Ovary (tissue), 9 donors: Measurements from ENCODE around the gene HIVEP3. TPM values are rescaled to one million over a fixed set of nuclear protein-coding genes. Genes with fewer than 3 reads are reported as not detected.
"Not testable (repeated sequence)": the region's sequence is repeated elsewhere in the genome, so short reads cannot be mapped to it uniquely, and the experiment has no call there.

Experiments
- DNase-seq, 5 donors: peaks; one replicate each; pipeline ENCODE4 v3.0.0-alpha.2; 2019 to 2020
- H3K27ac ChIP-seq, 2 donors: fragments of 200-600 bp; one replicate each; pipeline versions ENCODE4 v1.5.1 to v1.8.0; 2019 to 2022
- H3K27me3 ChIP-seq: fragments of 200-600 bp; one replicate; pipeline ENCODE4 v1.8.0; 2022
- H3K36me3 ChIP-seq: fragments of 200-600 bp; sonication (generic); one replicate; pipeline ENCODE4 v1.5.1; 2019
- H3K4me1 ChIP-seq: one replicate; pipeline ENCODE4 v1.8.1; 2013; ENCODE audit warnings: mild to moderate bottlenecking, moderate library complexity; ENCODE audit not compliant: insufficient read depth
- H3K4me3 ChIP-seq: fragments of 200-600 bp; sonication (generic); one replicate; pipeline ENCODE4 v1.5.1; 2017
- H3K9me3 ChIP-seq, 2 donors: fragments of 200-600 bp in 1 of 2; sonication (generic) in 1 of 2; one replicate each; pipeline versions ENCODE4 v1.5.1 to v1.8.1; 2013 to 2019; ENCODE audit warnings: mild to moderate bottlenecking in 1 of 2, moderate library complexity in 1 of 2
- EP300 ChIP-seq: sonication (generic); formaldehyde crosslinking; IDR thresholded peaks from one replicate; pipeline ENCODE4 v1.6.1; 2017; ENCODE audit warnings: antibody characterized with exemption
- POLR2A ChIP-seq: fragments of 450-650 bp; IDR thresholded peaks from one replicate; pipeline ENCODE4 v1.6.1; 2017; ENCODE audit warnings: antibody characterized with exemption, mild to moderate bottlenecking, moderate library complexity
- WGBS, 3 donors: extraction: QIAGEN DNeasy Blood & Tissue Kit in 1 of 3; methylation state at CpG; one replicate each; pipeline versions ENCODE4 v1.1.5 to v1.1.7; 2013 to 2017; 5-methylcytosine and 5-hydroxymethylcytosine counted together
- intact Hi-C, 4 donors: fragments of 100-400 bp; cut with DNase I; formaldehyde crosslinking; loops; one replicate each; pipeline versions ENCODE4 v1.11.0 to v1.15.1; 2022 to 2023
- polyA plus RNA-seq, 2 donors: library from polyadenylated mRNA; stranded (reverse); fragments of 200-250 nt in 1 of 2; fragments of 350-450 nt in 1 of 2; fragmentation: Illumina TruSeq in 1 of 2; extraction: RNeasy Lipid Tissue Mini Kit (QIAGEN cat#74804) in 1 of 2; gene quantifications; one replicate each; pipeline ENCODE4 v1.2.3, GENCODE V29; 2013 to 2014
- total RNA-seq, 7 donors: library from RNA; depleted of rRNA in 2 of 7; stranded (reverse); fragments of >200 nt in 2 of 7; fragmentation: NEBNext Ultra II Directional in 3 of 7; extraction: Animal tissue kit (Norgen Biotek cat#: 25700) in 3 of 7; gene quantifications; one replicate each; pipeline versions ENCODE4 v1.1.0 to v1.2.4, GENCODE V29; 2016 to 2023
- TF ChIP-seq, protein P1 (sequence below), 3 donors: fragments of 450-650 bp in 2 of 3; fragments of 200-600 bp in 1 of 3; IDR thresholded peaks; one replicate each; pipeline versions ENCODE4 v1.5.1 to v1.8.0; 2016 to 2022; ENCODE audit warnings: antibody characterized with exemption in 3 of 3, mild to moderate bottlenecking in 1 of 3
- donor health status: DM: no; HTN: no; CAD: no; lungs with moderate emphysema.
- donor health status: DM: no; HTN: no; CAD: no.
- donor health status: Bipolar disorder and iron deficiency.
- donor health status: DM: yes; HTN: yes; CAD: no.
- donor health status: DM: no; HTN: no; CAD: no.
- donor health status: DM: yes; HTN: yes; CAD: no.

The HIVEP3 gene
- total and polyA plus RNA-seq, 9 donors: 3.0 to 7.5 (median 5.2) TPM

DNA sequence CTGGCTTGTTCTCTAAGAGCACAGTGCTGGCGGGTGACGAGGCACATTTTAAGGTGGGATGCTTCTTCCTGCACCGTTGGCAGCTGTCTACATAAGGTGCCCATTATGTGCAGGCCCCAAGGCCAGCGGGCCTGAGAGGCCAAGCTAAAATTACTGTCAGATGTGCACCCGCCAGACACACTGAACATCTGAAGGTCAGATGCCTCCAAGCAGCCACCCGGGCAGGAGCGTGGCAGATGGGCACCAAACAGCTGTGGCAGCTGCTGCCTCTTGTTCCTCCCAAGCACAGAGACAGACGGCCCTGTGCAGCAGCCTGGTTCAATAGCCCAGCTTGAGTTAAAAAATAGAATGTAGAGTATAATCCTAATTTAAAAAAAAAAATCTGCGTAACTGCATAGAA is 222.3 kb downstream of the HIVEP3 start:
- Histone ChIP-seq H3K9me3 (no peaks in the 10 kb centered on the region), H3K4me3 (no peak overlapping the region), H3K4me1 (no peaks in the 10 kb centered on the region), H3K27ac (no peak overlapping the region), H3K27me3 (no peaks in the 10 kb centered on the region), H3K36me3 (no peaks in the 10 kb centered on the region)
- WGBS, 3 donors: 86 to 90% (median 89%) methylated on average over 9 of the region's 9 CpGs
- no peak for DNase-seq
- intact Hi-C loops: no loop called here
- no peak for TF ChIP-seq POLR2A
- TF ChIP-seq, protein P1, sequence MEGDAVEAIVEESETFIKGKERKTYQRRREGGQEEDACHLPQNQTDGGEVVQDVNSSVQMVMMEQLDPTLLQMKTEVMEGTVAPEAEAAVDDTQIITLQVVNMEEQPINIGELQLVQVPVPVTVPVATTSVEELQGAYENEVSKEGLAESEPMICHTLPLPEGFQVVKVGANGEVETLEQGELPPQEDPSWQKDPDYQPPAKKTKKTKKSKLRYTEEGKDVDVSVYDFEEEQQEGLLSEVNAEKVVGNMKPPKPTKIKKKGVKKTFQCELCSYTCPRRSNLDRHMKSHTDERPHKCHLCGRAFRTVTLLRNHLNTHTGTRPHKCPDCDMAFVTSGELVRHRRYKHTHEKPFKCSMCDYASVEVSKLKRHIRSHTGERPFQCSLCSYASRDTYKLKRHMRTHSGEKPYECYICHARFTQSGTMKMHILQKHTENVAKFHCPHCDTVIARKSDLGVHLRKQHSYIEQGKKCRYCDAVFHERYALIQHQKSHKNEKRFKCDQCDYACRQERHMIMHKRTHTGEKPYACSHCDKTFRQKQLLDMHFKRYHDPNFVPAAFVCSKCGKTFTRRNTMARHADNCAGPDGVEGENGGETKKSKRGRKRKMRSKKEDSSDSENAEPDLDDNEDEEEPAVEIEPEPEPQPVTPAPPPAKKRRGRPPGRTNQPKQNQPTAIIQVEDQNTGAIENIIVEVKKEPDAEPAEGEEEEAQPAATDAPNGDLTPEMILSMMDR (IDR thresholded peaks at IDR 0.05): no peak
- no peak for TF ChIP-seq EP300

DNA sequence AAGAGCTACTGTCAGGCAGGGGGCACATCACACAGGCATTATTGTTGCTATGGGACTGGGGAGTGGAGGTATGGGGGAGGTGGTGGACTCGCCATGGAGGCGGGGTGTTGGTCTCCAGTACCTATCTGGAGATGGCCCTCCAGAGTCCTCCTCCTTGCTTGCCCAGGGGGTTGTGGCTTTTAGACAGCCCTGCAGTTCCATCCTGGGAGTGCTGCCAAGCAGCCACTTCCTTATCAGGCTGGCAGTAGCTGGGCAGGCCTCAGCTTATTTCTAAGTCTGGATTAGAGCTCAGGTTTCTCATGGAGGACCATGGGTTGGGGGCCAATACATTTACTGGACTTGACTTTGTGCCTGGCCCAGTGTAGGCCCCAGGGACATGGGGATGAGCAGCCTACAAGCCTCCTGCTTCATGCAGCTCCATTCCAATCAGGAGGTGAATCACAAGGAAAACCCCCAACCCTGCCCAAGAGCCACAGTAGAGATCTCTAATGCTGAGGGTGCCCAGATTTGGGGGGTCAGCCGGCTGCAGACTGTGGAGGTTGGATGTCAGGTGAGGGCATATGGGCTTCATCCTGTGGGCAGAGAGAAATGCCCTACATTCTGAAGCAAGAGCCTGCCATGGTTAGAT is 223.5 kb downstream of the HIVEP3 start:
- Histone ChIP-seq H3K27ac (no peak overlapping the region), H3K36me3 (no peaks in the 10 kb centered on the region), H3K9me3 (no peaks in the 10 kb centered on the region), H3K4me1 (no peaks in the 10 kb centered on the region), H3K4me3 (no peak overlapping the region), H3K27me3 (no peaks in the 10 kb centered on the region)
- DNase-seq: no peak
- TF ChIP-seq, protein P1 (IDR thresholded peaks at IDR 0.05): no peak
- TF ChIP-seq POLR2A: no peak
- no peak for TF ChIP-seq EP300
- intact Hi-C loops: no loop called here
- WGBS, 3 donors: 93 to 100% (median 95%) methylated on average over 3 of the region's 3 CpGs

DNA sequence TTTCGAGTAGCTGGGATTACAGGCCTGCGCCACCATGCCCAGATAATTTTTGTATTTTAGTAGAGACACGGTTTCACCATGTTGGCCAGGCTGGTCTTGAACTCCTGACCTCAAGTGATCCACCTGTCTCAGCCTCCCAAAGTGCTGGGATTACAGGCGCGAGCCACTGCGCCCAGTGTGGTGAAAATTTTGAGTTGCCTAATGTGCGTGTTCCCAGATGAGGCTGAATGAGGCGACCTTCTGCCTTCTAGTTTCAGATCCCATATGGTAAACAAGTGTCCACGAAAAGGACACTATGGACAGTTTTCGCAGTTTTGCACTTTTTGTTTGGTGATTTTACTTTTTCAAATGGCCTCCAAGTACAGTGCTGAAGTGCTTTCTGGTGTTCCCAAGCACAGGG is 226.8 kb downstream of the HIVEP3 start:
- WGBS, 3 donors: 90 to 96% (median 95%) methylated on average over 10 of the region's 10 CpGs
- H3K4me1 ChIP-seq, H3K4me3 ChIP-seq, H3K27me3 ChIP-seq, H3K27ac ChIP-seq, intact Hi-C loops, DNase-seq, H3K9me3 ChIP-seq, H3K36me3 ChIP-seq: not testable (repeated sequence)

DNA sequence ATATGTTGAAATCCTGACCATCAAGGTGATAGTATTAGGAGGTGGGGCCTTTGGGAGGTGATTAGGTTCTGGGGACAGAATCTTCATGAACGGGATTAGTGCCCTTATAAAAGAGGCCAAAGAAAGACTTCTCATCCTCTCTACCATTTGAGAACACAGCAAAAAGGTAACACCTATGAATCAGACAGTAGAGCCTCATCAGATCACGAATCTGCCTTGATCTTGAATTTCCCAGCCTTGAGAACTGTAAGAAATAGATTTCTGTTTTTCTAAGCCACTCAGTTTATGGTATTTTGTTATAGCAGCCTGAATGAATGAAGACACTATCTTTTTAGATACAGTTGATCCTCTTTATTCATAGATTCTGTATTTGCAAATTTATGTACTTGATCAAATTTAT is 227.3 kb downstream of the HIVEP3 start:
- H3K27ac ChIP-seq: no peak overlapping the region
- H3K27me3 ChIP-seq: no peaks in the 10 kb centered on the region
- DNase-seq: no peak
- 84 to 94% (median 90%) methylated on average over 2 of the region's 2 CpGs for WGBS, 3 donors
- TF ChIP-seq POLR2A (no peak), EP300 (no peak)
- TF ChIP-seq, protein P1 (IDR thresholded peaks at IDR 0.05): no peak
- no peaks in the 10 kb centered on the region for H3K36me3 ChIP-seq
- no peaks in the 10 kb centered on the region for H3K4me1 ChIP-seq
- intact Hi-C loops: no loop called here
- no peak overlapping the region for H3K4me3 ChIP-seq
- H3K9me3 ChIP-seq: no peaks in the 10 kb centered on the region

DNA sequence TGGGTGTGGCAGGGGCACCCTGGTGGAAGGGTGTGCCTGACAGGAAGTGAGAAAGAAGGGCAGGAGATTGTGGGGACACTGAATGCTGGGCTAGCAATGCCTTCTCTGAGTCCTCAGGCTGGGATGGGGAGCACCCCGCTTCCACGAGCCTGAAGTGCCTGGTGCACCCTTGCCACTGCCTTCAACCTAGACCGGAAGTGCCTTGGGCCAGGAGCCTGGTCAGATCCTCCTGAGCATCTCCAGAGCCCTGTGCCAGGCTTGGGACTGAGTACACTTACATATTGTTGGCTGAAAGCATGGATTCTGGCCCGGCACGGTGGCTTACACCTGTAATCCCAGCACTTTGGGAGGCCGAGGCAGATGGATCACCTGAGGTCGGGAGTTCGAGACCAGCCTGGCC is 228.4 kb downstream of the HIVEP3 start:
- Histone ChIP-seq H3K27ac (no peak overlapping the region), H3K9me3 (no peaks in the 10 kb centered on the region), H3K27me3 (no peaks in the 10 kb centered on the region), H3K4me3 (no peak overlapping the region), H3K36me3 (no peaks in the 10 kb centered on the region), H3K4me1 (no peaks in the 10 kb centered on the region)
- DNase-seq: no peak
- no peak for TF ChIP-seq POLR2A
- TF ChIP-seq, protein P1 (IDR thresholded peaks at IDR 0.05): no peak
- no peak for TF ChIP-seq EP300
- intact Hi-C loops: no loop called here
- WGBS, 3 donors: 91 to 97% (median 96%) methylated on average over 8 of the region's 8 CpGs
